Suppressor macrophage treated with lipopolysaccharide for 4 hours (primary cell): ENCODE data around the gene FXYD1.

Experiments
- DNase-seq: peaks from one replicate; pipeline ENCODE4 v3.0.0-alpha.2; 2020

Gene FXYD1

GRCh38 chr19:35165200-35166058, 26.8 kb downstream of the FXYD1 start:
- no peak for DNase-seq

- no peak for DNase-seq
These were observed 27.8 kb downstream of the FXYD1 start for GRCh38 chr19:35166100-35167063.

- DNase-seq = peak; percentile 22
These were observed 28.9 kb downstream of the FXYD1 start for GRCh38 chr19:35167251-35168119.

GRCh38 chr19:35168196-35168595, 29.6 kb downstream of the FXYD1 start:
- DNase-seq = no peak

GRCh38 chr19:35169221-35169995, 30.8 kb downstream of the FXYD1 start:
- DNase-seq = peak; percentile 24

GRCh38 chr19:35170359-35171061, 31.9 kb downstream of the FXYD1 start:
- no peak for DNase-seq

GRCh38 chr19:35171730-35172129, 33.1 kb downstream of the FXYD1 start:
- DNase-seq = no peak

GRCh38 chr19:35174226-35174625, 35.6 kb downstream of the FXYD1 start:
- DNase-seq = no peak

GRCh38 chr19:35176181-35176570, 37.6 kb downstream of the FXYD1 start:
- no peak for DNase-seq

GRCh38 chr19:35177377-35178274, 39.0 kb downstream of the FXYD1 start:
- DNase-seq = no peak

GRCh38 chr19:35178701-35179100, 40.1 kb downstream of the FXYD1 start:
- DNase-seq = no peak

- no peak for DNase-seq
These were observed 41.2 kb downstream of the FXYD1 start for GRCh38 chr19:35179830-35180229.

GRCh38 chr19:35181387-35181786, 42.8 kb downstream of the FXYD1 start:
- DNase-seq = no peak

- DNase-seq = no peak
These were observed 45.6 kb downstream of the FXYD1 start for GRCh38 chr19:35184267-35184666.

- no peak for DNase-seq
These were observed 46.3 kb downstream of the FXYD1 start for GRCh38 chr19:35184884-35185283.
